K562 (cell line): ENCODE data around the gene HSPA1B. TPM values are rescaled to one million over a fixed set of nuclear protein-coding genes. Genes with fewer than 3 reads are reported as not detected.

Experiments used
- ATAC-seq: fragments of 200-7000 bp; cut with Tn5 transposase; 3 replicates; pipeline ENCODE4 v1.9.1; 2020; ENCODE audit warnings: moderate library complexity
- BruUV-seq: library from RNA; stranded (reverse); fragments of 400-500 nt; replicated peaks from 2 replicates; lab custom pipeline; 2021; lab: Mats Ljungman, UMichigan
- CTCF ChIA-PET: fragments of 300-600 bp; formaldehyde crosslinking; extraction: SDS; loops from one replicate; lab custom pipeline; 2021; ENCODE audit warnings: low intra/inter-chr PET ratio; lab: Yijun Ruan, JAX
- POLR2A ChIA-PET: fragments of 300-600, 350-650 bp; sonication (Branson Sonifier 250); formaldehyde crosslinking; extraction: SDS; loops from one replicate; lab custom pipeline; 2021; ENCODE audit warnings: antibody characterized with exemption, inconsistent platforms; lab: Yijun Ruan, JAX
- DNase-seq, 4 experiments: peaks; one replicate each; pipeline versions ENCODE4 v3.0.0 to v3.0.0-alpha.2; 2011 to 2018; ENCODE audit warnings: low spot score in 3 of 4, mixed read lengths in 3 of 4; ENCODE audit errors: extremely low read depth in 1 of 4
- FAIRE-seq: peaks from 2 replicates; lab custom pipeline; 2011; peaks lifted over from hg19 to GRCh38; lab: Jason Lieb, UNC
- H2AFZ ChIP-seq: 2 replicates; pipeline ENCODE4 v1.6.0; 2011; ENCODE audit warnings: low read depth, low read length, control low read depth, inconsistent platforms
- H3K27ac ChIP-seq: fragments of 200-600 bp; 3 replicates; pipeline ENCODE4 v1.8.0; 2011; ENCODE audit warnings: low read depth, mild to moderate bottlenecking, control low read depth, inconsistent platforms, low read length, moderate library complexity, mixed read lengths; ENCODE audit errors: extremely low read depth
- H3K27me3 ChIP-seq, 2 experiments: fragments of 300-600 bp in 1 of 2; 2 replicates in 1 of 2; 3 replicates in 1 of 2; pipeline versions ENCODE4 v1.6.0 to v1.8.0; 2011; ENCODE audit warnings: inconsistent platforms in 2 of 2, low read length in 2 of 2, mild to moderate bottlenecking in 1 of 2, mixed read lengths in 1 of 2, moderate library complexity in 1 of 2; ENCODE audit not compliant: control insufficient read depth in 2 of 2, insufficient read depth in 2 of 2
- H3K36me3 ChIP-seq: fragments of 300-600 bp; 3 replicates; pipeline ENCODE4 v1.8.0; 2011; ENCODE audit warnings: mild to moderate bottlenecking, low read length, inconsistent platforms; ENCODE audit not compliant: control insufficient read depth, insufficient read depth
- H3K4me1 ChIP-seq, 2 experiments: fragments of 200-600 bp in 1 of 2; replicated peaks in 1 of 2; 2 replicates in 1 of 2; 3 replicates in 1 of 2; pipeline versions ENCODE4 v1.5.1 to v1.8.0; 2011; ENCODE audit warnings: inconsistent platforms in 2 of 2, low read length in 2 of 2, mild to moderate bottlenecking in 1 of 2, mixed read lengths in 1 of 2, moderate library complexity in 1 of 2; ENCODE audit not compliant: control insufficient read depth in 2 of 2, insufficient read depth in 2 of 2
- H3K4me2 ChIP-seq: 2 replicates; pipeline ENCODE4 v1.6.1; 2011; ENCODE audit warnings: low read length, control low read depth, inconsistent platforms, mixed read lengths; ENCODE audit not compliant: insufficient read depth
- H3K4me3 ChIP-seq: fragments of 200-600 bp; sonication (generic), shearing (Covaris generic); 2 replicates; pipeline ENCODE4 v1.5.1; 2016; ENCODE audit warnings: control low read depth, inconsistent platforms
- H3K79me2 ChIP-seq: fragments of 200-600 bp; 3 replicates; pipeline ENCODE4 v1.8.0; 2011; ENCODE audit warnings: low read length, inconsistent platforms; ENCODE audit not compliant: control insufficient read depth, insufficient read depth
- H3K9ac ChIP-seq, 2 experiments: 2 replicates each; pipeline versions ENCODE4 v1.6.0 to v1.6.1; 2011; ENCODE audit warnings: low read depth in 2 of 2, low read length in 2 of 2, control low read depth in 1 of 2, inconsistent platforms in 1 of 2, mild to moderate bottlenecking in 1 of 2, mixed read lengths in 1 of 2; ENCODE audit not compliant: insufficient read depth in 1 of 2
- H3K9me1 ChIP-seq: one replicate; pipeline ENCODE4 v1.6.0; 2011; ENCODE audit warnings: inconsistent platforms, mild to moderate bottlenecking, low read length, moderate library complexity; ENCODE audit not compliant: control insufficient read depth, insufficient read depth
- H3K9me3 ChIP-seq: replicated peaks from 2 replicates; pipeline ENCODE4 v1.5.1; 2011; ENCODE audit warnings: low read depth, low read length, inconsistent platforms; ENCODE audit not compliant: control insufficient read depth, insufficient read depth
- H4K20me1 ChIP-seq: replicated peaks from 2 replicates; pipeline ENCODE4 v1.6.1; 2011; ENCODE audit warnings: low read length, inconsistent platforms, mixed read lengths; ENCODE audit not compliant: control insufficient read depth, insufficient read depth
- CBX1 ChIP-seq: sonication (generic); IDR thresholded peaks from 2 replicates; pipeline ENCODE4 v1.6.1; 2016; ENCODE audit warnings: antibody characterized with exemption, low read depth, mild to moderate bottlenecking
- CREM ChIP-seq: IDR thresholded peaks from 2 replicates; pipeline ENCODE4 v1.6.1; 2014; ENCODE audit warnings: antibody characterized with exemption, low read depth
- CUX1 ChIP-seq: fragments of 200-800 bp; sonication (Bioruptor generic); IDR thresholded peaks from 2 replicates; pipeline ENCODE4 v1.6.1; 2016; ENCODE audit warnings: missing genetic modification characterization, missing compliant biosample characterization
- MITF ChIP-seq: IDR thresholded peaks from 2 replicates; pipeline ENCODE4 v1.6.1; 2014; ENCODE audit warnings: antibody characterized with exemption
- MYC ChIP-seq, 2 experiments: fragments of 250-450 bp in 1 of 2; sonication (Bioruptor Pico) in 1 of 2; IDR thresholded peaks; 2 replicates each; pipeline versions ENCODE4 v1.5.1 to v1.6.1; 2012 to 2021; ENCODE audit warnings: low read depth in 2 of 2, borderline replicate concordance in 1 of 2, improper control_type of control experiment in 1 of 2, low read length in 1 of 2, mild to moderate bottlenecking in 1 of 2, moderate library complexity in 1 of 2
- MYNN ChIP-seq, 2 experiments: sonication (generic); formaldehyde crosslinking in 1 of 2; IDR thresholded peaks; 2 replicates each; pipeline versions ENCODE4 v1.5.0 to v1.6.1; 2016 to 2020; ENCODE audit warnings: antibody characterized with exemption in 1 of 2, missing genetic modification reagents in 1 of 2
- NR2C2 ChIP-seq, 2 experiments: fragments of 200-800 bp in 1 of 2; sonication (Bioruptor generic) in 1 of 2; sonication (generic) in 1 of 2; formaldehyde crosslinking in 1 of 2; IDR thresholded peaks; 2 replicates each; pipeline versions ENCODE4 v1.6.1 to v1.8.0; 2016 to 2022; ENCODE audit warnings: mild to moderate bottlenecking in 1 of 2, missing compliant biosample characterization in 1 of 2, missing genetic modification characterization in 1 of 2, missing genetic modification reagents in 1 of 2
- PTBP1 ChIP-seq: fragments of 200-400 bp; formaldehyde crosslinking; IDR thresholded peaks from 2 replicates; pipeline ENCODE4 v1.6.1; 2017; ENCODE audit warnings: low read depth, low read length
- RBFOX2 ChIP-seq: fragments of 200-400 bp; formaldehyde crosslinking; IDR thresholded peaks from 2 replicates; pipeline ENCODE4 v1.6.1; 2017; ENCODE audit warnings: low read depth, mild to moderate bottlenecking, low read length, moderate library complexity
- SMARCA5 ChIP-seq: fragments of 450-650 bp; IDR thresholded peaks from 2 replicates; pipeline ENCODE4 v1.6.1; 2016
- SRSF9 ChIP-seq: fragments of 200-400 bp; formaldehyde crosslinking; IDR thresholded peaks from 2 replicates; pipeline ENCODE4 v1.6.1; 2017; ENCODE audit warnings: low read depth, low read length, borderline replicate concordance
- ZNF140 ChIP-seq: fragments of 250-450 bp; sonication (Bioruptor Pico); IDR thresholded peaks from 2 replicates; pipeline ENCODE4 v1.8.0; 2021; ENCODE audit warnings: moderate library complexity, mild to moderate bottlenecking, inconsistent platforms
- ZNF507 ChIP-seq: conservative IDR thresholded peaks from 2 replicates; pipeline ENCODE4 v1.6.1; 2017; ENCODE audit warnings: missing genetic modification characterization, missing compliant biosample characterization
- WGBS: fragments of 100-300 bp; shearing (Covaris generic); methylation state at CpG from one replicate; pipeline ENCODE4 v1.1.6; 2016; ENCODE audit warnings: low coverage, mixed read lengths; ENCODE audit not compliant: insufficient coverage; ENCODE audit errors: missing lambda C conversion rate; 5-methylcytosine and 5-hydroxymethylcytosine counted together
- in situ Hi-C: fragments of 300-500 bp; cut with MboI; formaldehyde crosslinking; loops from 4 replicates; pipeline ENCODE4 v1.15.0; 2018; ENCODE audit warnings: inconsistent platforms, mixed read lengths
- intact Hi-C: fragments of 100-400 bp; cut with micrococcal nuclease; formaldehyde crosslinking; loops from 2 replicates; pipeline ENCODE4 v1.14.2; 2022
- polyA plus RNA-seq, 8 experiments: library from polyadenylated mRNA; depleted of rRNA in 4 of 8; stranded (reverse) in 5 of 8; unstranded in 3 of 8; fragments of >200 nt; fragmentation: Nextera tagmentation in 2 of 8; fragmentation: Illumina TruSeq in 1 of 8; extraction: Ambion mirVana in 2 of 8; extraction: Trizol in 1 of 8; gene quantifications; 2 replicates each; pipeline versions ENCODE4 v1.2.1 to v1.2.3, GENCODE V29; 2011 to 2014; ENCODE audit warnings: inconsistent platforms in 1 of 8, missing spikeins in 1 of 8
- total RNA-seq, 7 experiments: library from RNA; depleted of rRNA in 6 of 7; stranded (reverse); fragments of >200 nt in 6 of 7; fragmentation: Illumina TruSeq in 2 of 7; extraction: Trizol in 2 of 7; gene quantifications; 2 replicates each; pipeline versions ENCODE4 v1.2.1 to v1.2.3, GENCODE V29; 2011 to 2021; ENCODE audit warnings: low replicate concordance in 1 of 7

HSPA1B gene
- total and polyA plus RNA-seq, 9 of the 15 experiments (the other 6 are each of a cell fraction or from before 2014, with no cell fraction given) = 0.27 to 227 (median 51.2) TPM

- ATAC-seq (peak; percentile 66), DNase-seq (peak; percentile 84 to 87 (median 84)), FAIRE-seq (peak; percentile 80)
- Histone ChIP-seq H3K27ac (peak overlapping the region; percentile 1; the same call in 1 of the 3 replicates), H3K4me3 (no peak overlapping the region), H4K20me1 (0 out of 2 replicates have a peak, but pooled peaks cover 3% of the 10 kb centered on the region), H3K4me1 (peaks cover 17 to 42% of the 10 kb centered on the region in 2 experiments), H3K4me2 (no peak overlapping the region), H3K9me1 (no peaks in the 10 kb centered on the region), H3K9ac (peak overlapping the region in 1 of 2 experiments; percentile 59; a peak in 2 of 4 replicates), H3K9me3 (no peaks in the 10 kb centered on the region), H3K27me3 (no peaks in the 10 kb centered on the region), H2AFZ (no peak overlapping the region), H3K36me3 (peaks cover 68% of the 10 kb centered on the region), H3K79me2 (peaks cover 59% of the 10 kb centered on the region)
- 67% methylated on average over 12 of the region's 12 CpGs for WGBS
- in situ Hi-C loops = no loop called here
- no TSS peak for BruUV-seq
- ChIA-PET POLR2A (interaction anchor here (0.6 to 4.8 kb wide), 22 partner anchors 12 to 1062 kb away, joined by 3 to 47 read pairs (median 4); partner anchors contain the start of genes DDAH2, GPANK1, HSPA1A and HSPA1B), CTCF (interaction anchor here (1.1 to 1.3 kb wide), 2 partner anchors 22 to 245 kb away, joined by 3 to 4 read pairs; partner anchors contain the start of gene ATP6V1G2)
- intact Hi-C loops = no loop called here
- TF ChIP-seq ZNF507 (tag) = no peak
- no peak for TF ChIP-seq CUX1 (CRISPR knock-in tag)
- no peak for TF ChIP-seq CBX1
- TF ChIP-seq MYC (IDR thresholded peaks at IDR 0.05; ENCODE audit: low read depth, low read length) = no peak
- no peak for TF ChIP-seq MYC (CRISPR knock-in tag; IDR thresholded peaks at IDR 0.05; ENCODE audit: borderline replicate concordance, low read depth)
- TF ChIP-seq SRSF9 = no peak
- TF ChIP-seq PTBP1 = no peak
- TF ChIP-seq CREM = peak; percentile 66
- TF ChIP-seq SMARCA5 = peak; percentile 69; the same call in 1 of the 2 replicates
- peak; percentile 46 for TF ChIP-seq RBFOX2
- TF ChIP-seq MITF = no peak
- TF ChIP-seq MYNN (IDR thresholded peaks at IDR 0.05) = no peak
- TF ChIP-seq MYNN (CRISPR knock-in tag; IDR thresholded peaks at IDR 0.05) = peak; percentile 20; the same call in 1 of the 2 replicates
- TF ChIP-seq ZNF140 (CRISPR knock-in tag) = no peak
- TF ChIP-seq NR2C2 (CRISPR knock-in tag; IDR thresholded peaks at IDR 0.05) = 0 out of 2 replicates have a peak, but pooled peaks have one; percentile 11
- no peak for TF ChIP-seq NR2C2 (tag; IDR thresholded peaks at IDR 0.05)
Measured at GRCh38 chr6:31791324-31792089, 36.0 kb upstream of the HSPA1B start.
